Central memory CD4-positive, alpha-beta T cell (primary cell): ENCODE measurements around the gene ATP9A.
"Not testable (repeated sequence)": the region's sequence is repeated elsewhere in the genome, so short reads cannot be mapped to it uniquely, and the experiment has no call there.

Source experiments
- DNase-seq: peaks from one replicate; pipeline ENCODE4 v3.0.0; 2022

ATP9A gene

GRCh38 chr20:51653226-51653625, 115.0 kb downstream of the ATP9A start:
- no peak for DNase-seq

- DNase-seq = no peak
Observed at GRCh38 chr20:51651921-51652549, 116.2 kb downstream of the ATP9A start.

- DNase-seq = no peak
Observed at GRCh38 chr20:51650685-51651134, 117.5 kb downstream of the ATP9A start.

GRCh38 chr20:51648571-51648947, 119.6 kb downstream of the ATP9A start:
- DNase-seq = no peak

GRCh38 chr20:51647674-51648570, 120.3 kb downstream of the ATP9A start:
- DNase-seq = no peak

- DNase-seq = not testable (repeated sequence)
Observed at GRCh38 chr20:51643810-51644209, 124.4 kb downstream of the ATP9A start.

GRCh38 chr20:51643390-51643789, 124.8 kb downstream of the ATP9A start:
- DNase-seq = no peak

- no peak for DNase-seq
Observed at GRCh38 chr20:51641866-51642265, 126.3 kb downstream of the ATP9A start.

GRCh38 chr20:51640743-51641142, 127.4 kb downstream of the ATP9A start:
- DNase-seq = no peak

GRCh38 chr20:51639206-51639832, 128.9 kb downstream of the ATP9A start:
- no peak for DNase-seq

- DNase-seq = no peak
Observed at GRCh38 chr20:51637241-51637640, 130.9 kb downstream of the ATP9A start.

- DNase-seq = no peak
Observed at GRCh38 chr20:51636123-51636522, 132.1 kb downstream of the ATP9A start.

- DNase-seq = no peak
Observed at GRCh38 chr20:51635680-51636079, 132.5 kb downstream of the ATP9A start.

GRCh38 chr20:51634877-51635276, 133.3 kb downstream of the ATP9A start:
- DNase-seq = no peak

GRCh38 chr20:51634257-51634656, 133.9 kb downstream of the ATP9A start:
- no peak for DNase-seq

GRCh38 chr20:51633430-51633829, 134.8 kb downstream of the ATP9A start:
- no peak for DNase-seq

- no peak for DNase-seq
Observed at GRCh38 chr20:51631953-51632352, 136.2 kb downstream of the ATP9A start.

- no peak for DNase-seq
Observed at GRCh38 chr20:51631011-51631950, 136.9 kb downstream of the ATP9A start.

GRCh38 chr20:51629399-51630058, 138.7 kb downstream of the ATP9A start:
- DNase-seq = no peak

GRCh38 chr20:51628533-51629398, 139.4 kb downstream of the ATP9A start:
- DNase-seq = no peak

- no peak for DNase-seq
Observed at GRCh38 chr20:51627586-51627985, 140.6 kb downstream of the ATP9A start.
